ENCODE measurements around the gene BHMT2.

The BHMT2 gene

GRCh38 chr5:79059674-79060073, 9.9 kb upstream of the BHMT2 start:
- H3K4me1 ChIP-seq (ENCODE audit: control insufficient read depth, insufficient read depth, low read length, unreplicated experiment) = no peaks in the 10 kb centered on the region
- H3K79me2 ChIP-seq (ENCODE audit: control insufficient read depth, insufficient read depth, low read length, unreplicated experiment) = no peaks in the 10 kb centered on the region
- no peaks in the 10 kb centered on the region for H3K27me3 ChIP-seq (ENCODE audit: insufficient read depth, low read length)
- no peaks in the 10 kb centered on the region for H3K36me3 ChIP-seq (ENCODE audit: insufficient read depth, low read length)
- no peak overlapping the region for H2AFZ ChIP-seq (ENCODE audit: low read length, unreplicated experiment)
- H3K27ac ChIP-seq (ENCODE audit: low read depth, low read length) = no peak overlapping the region
- H3K4me3 ChIP-seq (ENCODE audit: low read depth, low read length) = no peak overlapping the region

- Histone ChIP-seq H3K4me1 (ENCODE audit: control insufficient read depth, insufficient read depth, low read length, unreplicated experiment) (no peaks in the 10 kb centered on the region), H3K27ac (ENCODE audit: low read depth, low read length) (no peak overlapping the region), H3K27me3 (ENCODE audit: insufficient read depth, low read length) (no peaks in the 10 kb centered on the region), H2AFZ (ENCODE audit: low read length, unreplicated experiment) (no peak overlapping the region), H3K4me3 (ENCODE audit: low read depth, low read length) (no peak overlapping the region), H3K79me2 (ENCODE audit: control insufficient read depth, insufficient read depth, low read length, unreplicated experiment) (no peaks in the 10 kb centered on the region), H3K36me3 (ENCODE audit: insufficient read depth, low read length) (no peaks in the 10 kb centered on the region)
These were observed 7.1 kb upstream of the BHMT2 start for GRCh38 chr5:79062436-79062835.

DNA sequence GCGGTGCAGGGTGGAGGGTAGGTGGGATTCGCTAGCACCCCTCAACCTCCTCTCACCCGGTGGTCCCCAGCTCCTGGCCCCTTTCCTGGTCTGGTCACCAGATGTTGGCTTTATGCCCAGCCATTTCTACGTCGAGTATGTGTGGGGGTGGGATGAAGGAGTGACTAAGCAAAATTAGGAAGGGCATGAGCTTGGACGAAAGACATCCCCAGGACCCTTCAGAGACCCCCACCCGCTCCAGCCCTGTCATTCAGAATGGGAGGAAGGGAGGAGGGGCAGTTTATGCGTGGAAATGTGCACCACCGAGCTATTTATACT, 742 bp downstream of the BHMT2 start:
- Histone ChIP-seq H2AFZ (ENCODE audit: low read length, unreplicated experiment) (peak overlapping the region; percentile 19), H3K79me2 (ENCODE audit: control insufficient read depth, insufficient read depth, low read length, unreplicated experiment) (peaks cover 5% of the 10 kb centered on the region), H3K36me3 (ENCODE audit: insufficient read depth, low read length) (no peaks in the 10 kb centered on the region), H3K27me3 (ENCODE audit: insufficient read depth, low read length) (no peaks in the 10 kb centered on the region), H3K4me3 (ENCODE audit: low read depth, low read length) (peak overlapping the region; percentile 75), H3K27ac (ENCODE audit: low read depth, low read length) (peak overlapping the region; percentile 76), H3K4me1 (ENCODE audit: control insufficient read depth, insufficient read depth, low read length, unreplicated experiment) (peaks cover 19% of the 10 kb centered on the region)

GRCh38 chr5:79074641-79075040, 5.1 kb downstream of the BHMT2 start:
- no peaks in the 10 kb centered on the region for H3K27me3 ChIP-seq (ENCODE audit: insufficient read depth, low read length)
- peaks cover 24% of the 10 kb centered on the region for H3K4me1 ChIP-seq (ENCODE audit: control insufficient read depth, insufficient read depth, low read length, unreplicated experiment)
- peak overlapping the region; percentile 58 for H3K27ac ChIP-seq (ENCODE audit: low read depth, low read length)
- no peaks in the 10 kb centered on the region for H3K79me2 ChIP-seq (ENCODE audit: control insufficient read depth, insufficient read depth, low read length, unreplicated experiment)
- H3K4me3 ChIP-seq (ENCODE audit: low read depth, low read length) = no peak overlapping the region
- peaks cover 4% of the 10 kb centered on the region; the same call in 1 of the 2 replicates for H3K36me3 ChIP-seq (ENCODE audit: insufficient read depth, low read length)
- H2AFZ ChIP-seq (ENCODE audit: low read length, unreplicated experiment) = no peak overlapping the region

GRCh38 chr5:79075646-79076426, 6.3 kb downstream of the BHMT2 start:
- H3K4me1 ChIP-seq (ENCODE audit: control insufficient read depth, insufficient read depth, low read length, unreplicated experiment) = peaks cover 18% of the 10 kb centered on the region
- H3K27me3 ChIP-seq (ENCODE audit: insufficient read depth, low read length) = no peaks in the 10 kb centered on the region
- H2AFZ ChIP-seq (ENCODE audit: low read length, unreplicated experiment) = no peak overlapping the region
- peaks cover 4% of the 10 kb centered on the region; the same call in 1 of the 2 replicates for H3K36me3 ChIP-seq (ENCODE audit: insufficient read depth, low read length)
- H3K79me2 ChIP-seq (ENCODE audit: control insufficient read depth, insufficient read depth, low read length, unreplicated experiment) = no peaks in the 10 kb centered on the region
- no peak overlapping the region for H3K4me3 ChIP-seq (ENCODE audit: low read depth, low read length)
- H3K27ac ChIP-seq (ENCODE audit: low read depth, low read length) = no peak overlapping the region

- Histone ChIP-seq H3K36me3 (ENCODE audit: insufficient read depth, low read length) (peaks cover 4% of the 10 kb centered on the region; the same call in 1 of the 2 replicates), H3K27me3 (ENCODE audit: insufficient read depth, low read length) (no peaks in the 10 kb centered on the region), H3K4me3 (ENCODE audit: low read depth, low read length) (no peak overlapping the region), H3K79me2 (ENCODE audit: control insufficient read depth, insufficient read depth, low read length, unreplicated experiment) (no peaks in the 10 kb centered on the region), H3K4me1 (ENCODE audit: control insufficient read depth, insufficient read depth, low read length, unreplicated experiment) (peaks cover 18% of the 10 kb centered on the region), H2AFZ (ENCODE audit: low read length, unreplicated experiment) (no peak overlapping the region), H3K27ac (ENCODE audit: low read depth, low read length) (no peak overlapping the region)
These were observed 7.3 kb downstream of the BHMT2 start for GRCh38 chr5:79076819-79077218.

DNA sequence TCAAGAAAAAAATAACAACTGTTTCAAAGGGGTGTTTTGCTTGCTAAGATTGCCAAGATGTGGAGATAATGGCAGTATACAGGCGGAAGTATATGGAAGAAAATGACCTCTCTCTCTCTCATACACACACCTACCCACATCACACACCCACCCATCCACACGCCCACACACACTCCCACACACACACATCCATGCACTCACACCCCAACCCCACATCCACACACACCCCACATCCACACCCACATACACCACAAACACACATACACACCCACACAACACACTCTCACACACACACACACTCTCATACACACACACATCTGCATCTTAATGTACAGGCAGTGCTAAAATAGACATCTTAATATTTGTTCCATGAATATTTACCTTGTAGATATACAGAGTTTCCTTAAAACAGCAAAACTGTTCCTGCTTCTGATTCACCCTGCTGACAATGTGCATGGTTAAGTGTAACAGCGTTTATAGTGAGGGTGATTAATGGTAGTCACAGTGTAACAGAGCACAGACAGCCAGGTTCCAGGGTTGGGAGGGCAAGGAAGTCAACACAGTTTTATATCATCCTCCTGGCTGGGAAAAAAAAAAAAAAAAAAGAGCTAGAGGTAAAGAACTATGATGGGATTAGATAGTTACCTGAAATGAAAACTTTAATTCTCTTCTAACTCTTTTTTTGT, 8.3 kb downstream of the BHMT2 start:
- H3K4me1 ChIP-seq (ENCODE audit: control insufficient read depth, insufficient read depth, low read length, unreplicated experiment) = peaks cover 18% of the 10 kb centered on the region
- no peaks in the 10 kb centered on the region for H3K27me3 ChIP-seq (ENCODE audit: insufficient read depth, low read length)
- H3K4me3 ChIP-seq (ENCODE audit: low read depth, low read length) = no peak overlapping the region
- H3K27ac ChIP-seq (ENCODE audit: low read depth, low read length) = no peak overlapping the region
- H2AFZ ChIP-seq (ENCODE audit: low read length, unreplicated experiment) = no peak overlapping the region
- H3K36me3 ChIP-seq (ENCODE audit: insufficient read depth, low read length) = peaks cover 4% of the 10 kb centered on the region; the same call in 1 of the 2 replicates
- no peaks in the 10 kb centered on the region for H3K79me2 ChIP-seq (ENCODE audit: control insufficient read depth, insufficient read depth, low read length, unreplicated experiment)

- peaks cover under 1% of the 10 kb centered on the region for H3K4me1 ChIP-seq (ENCODE audit: control insufficient read depth, insufficient read depth, low read length, unreplicated experiment)
- no peak overlapping the region for H2AFZ ChIP-seq (ENCODE audit: low read length, unreplicated experiment)
- peaks cover 4% of the 10 kb centered on the region; the same call in 1 of the 2 replicates for H3K36me3 ChIP-seq (ENCODE audit: insufficient read depth, low read length)
- H3K27me3 ChIP-seq (ENCODE audit: insufficient read depth, low read length) = no peaks in the 10 kb centered on the region
- no peak overlapping the region for H3K27ac ChIP-seq (ENCODE audit: low read depth, low read length)
- no peak overlapping the region for H3K4me3 ChIP-seq (ENCODE audit: low read depth, low read length)
- H3K79me2 ChIP-seq (ENCODE audit: control insufficient read depth, insufficient read depth, low read length, unreplicated experiment) = no peaks in the 10 kb centered on the region
These were observed 11.2 kb downstream of the BHMT2 start for GRCh38 chr5:79080804-79081203.

DNA sequence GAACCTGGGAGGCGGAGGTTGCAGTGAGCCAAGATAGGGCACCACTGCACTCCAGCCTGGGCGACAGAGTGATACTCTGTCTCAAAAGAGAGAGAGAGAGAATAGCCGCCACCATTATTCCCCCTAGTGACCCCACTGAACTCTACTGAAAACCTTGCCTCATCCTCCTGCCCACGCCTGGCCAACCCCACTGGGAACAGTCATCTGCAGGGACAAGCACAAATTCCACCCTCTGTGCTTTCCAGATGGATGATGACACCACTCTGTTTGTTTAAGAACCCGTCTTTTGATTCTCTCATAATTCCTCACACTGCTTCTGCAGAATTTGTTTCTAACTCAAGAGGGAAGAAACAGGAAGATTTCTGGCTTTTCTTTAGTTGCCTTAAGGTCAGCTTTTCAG, 12.2 kb downstream of the BHMT2 start:
- no peak overlapping the region for H3K27ac ChIP-seq (ENCODE audit: low read depth, low read length)
- no peak overlapping the region for H2AFZ ChIP-seq (ENCODE audit: low read length, unreplicated experiment)
- H3K36me3 ChIP-seq (ENCODE audit: insufficient read depth, low read length) = peaks cover 4% of the 10 kb centered on the region; the same call in 1 of the 2 replicates
- H3K79me2 ChIP-seq (ENCODE audit: control insufficient read depth, insufficient read depth, low read length, unreplicated experiment) = no peaks in the 10 kb centered on the region
- no peaks in the 10 kb centered on the region for H3K27me3 ChIP-seq (ENCODE audit: insufficient read depth, low read length)
- H3K4me3 ChIP-seq (ENCODE audit: low read depth, low read length) = no peak overlapping the region
- no peaks in the 10 kb centered on the region for H3K4me1 ChIP-seq (ENCODE audit: control insufficient read depth, insufficient read depth, low read length, unreplicated experiment)

DNA sequence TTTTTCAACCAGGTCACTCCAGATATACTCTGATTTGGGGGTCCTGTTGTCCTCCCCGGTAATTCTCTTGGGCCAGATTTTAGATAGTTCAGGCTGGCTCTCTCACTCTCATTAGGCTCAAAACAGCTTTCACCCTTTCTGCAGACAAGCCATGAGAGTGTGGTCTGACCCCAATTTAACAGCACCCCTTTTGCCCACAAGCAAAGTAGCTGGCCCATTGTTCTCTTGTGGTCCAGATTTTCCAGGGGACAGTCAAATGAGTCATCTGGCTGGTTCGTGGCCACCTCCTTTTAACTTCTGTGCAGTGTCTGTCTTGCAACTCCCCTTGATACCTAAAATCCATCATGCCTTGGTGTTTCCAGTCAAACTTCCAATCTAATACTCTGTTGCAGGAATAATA, 16.5 kb downstream of the BHMT2 start:
- no peaks in the 10 kb centered on the region for H3K79me2 ChIP-seq (ENCODE audit: control insufficient read depth, insufficient read depth, low read length, unreplicated experiment)
- no peak overlapping the region for H3K4me3 ChIP-seq (ENCODE audit: low read depth, low read length)
- H2AFZ ChIP-seq (ENCODE audit: low read length, unreplicated experiment) = no peak overlapping the region
- H3K27me3 ChIP-seq (ENCODE audit: insufficient read depth, low read length) = no peaks in the 10 kb centered on the region
- H3K36me3 ChIP-seq (ENCODE audit: insufficient read depth, low read length) = 0 out of 2 replicates have a peak, but pooled peaks cover 4% of the 10 kb centered on the region
- H3K4me1 ChIP-seq (ENCODE audit: control insufficient read depth, insufficient read depth, low read length, unreplicated experiment) = no peaks in the 10 kb centered on the region
- H3K27ac ChIP-seq (ENCODE audit: low read depth, low read length) = no peak overlapping the region

DNA sequence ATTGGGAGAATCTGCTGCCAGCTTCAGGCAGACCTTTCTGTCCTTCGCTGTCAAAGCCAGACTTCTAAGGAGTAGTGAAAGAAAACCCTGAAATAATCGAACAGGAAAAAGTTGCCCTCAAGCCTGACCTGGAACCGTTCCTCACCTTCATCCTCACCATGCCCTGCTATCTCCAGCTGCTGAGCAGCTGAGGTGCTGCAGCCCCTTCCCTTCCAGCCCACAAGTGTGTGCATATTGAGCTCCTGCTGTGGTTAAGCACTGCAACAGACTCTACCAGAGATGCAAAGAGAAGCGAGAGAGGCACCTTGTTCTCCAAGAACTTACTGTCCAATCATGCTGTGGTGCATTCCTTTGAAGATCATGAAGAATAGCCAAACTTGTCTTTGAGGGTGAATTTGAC, 18.9 kb downstream of the BHMT2 start:
- no peaks in the 10 kb centered on the region for H3K4me1 ChIP-seq (ENCODE audit: control insufficient read depth, insufficient read depth, low read length, unreplicated experiment)

More for the DNA sequence above, 18.9 kb downstream of the BHMT2 start:
- Histone ChIP-seq H3K79me2 (ENCODE audit: control insufficient read depth, insufficient read depth, low read length, unreplicated experiment) (no peaks in the 10 kb centered on the region), H2AFZ (ENCODE audit: low read length, unreplicated experiment) (no peak overlapping the region), H3K27me3 (ENCODE audit: insufficient read depth, low read length) (no peaks in the 10 kb centered on the region), H3K36me3 (ENCODE audit: insufficient read depth, low read length) (0 out of 2 replicates have a peak, but pooled peaks cover 4% of the 10 kb centered on the region), H3K4me3 (ENCODE audit: low read depth, low read length) (no peak overlapping the region), H3K27ac (ENCODE audit: low read depth, low read length) (no peak overlapping the region)
